Vagina (tissue), 2 donors: ENCODE results near the gene TLE2. TPM values are rescaled to one million over a fixed set of nuclear protein-coding genes. Genes with fewer than 3 reads are reported as not detected.
"Not testable (repeated sequence)": the region's sequence is repeated elsewhere in the genome, so short reads cannot be mapped to it uniquely, and the experiment has no call there.

Source experiments
- DNase-seq, 2 donors: peaks; one replicate each; pipeline ENCODE4 v3.0.0-alpha.2; 2017; ENCODE audit errors: extremely low spot score in 2 of 2
- H3K27ac ChIP-seq: fragments of 200-600 bp; sonication (generic); one replicate; pipeline ENCODE4 v1.5.1; 2019
- H3K27me3 ChIP-seq: fragments of 200-600 bp; sonication (generic); one replicate; pipeline ENCODE4 v1.5.1; 2019
- H3K36me3 ChIP-seq, 2 donors: fragments of 200-600 bp; sonication (generic); one replicate each; pipeline ENCODE4 v1.5.1; 2017 to 2019
- H3K4me1 ChIP-seq: fragments of 200-600 bp; sonication (generic); one replicate; pipeline ENCODE4 v1.5.1; 2019
- H3K4me3 ChIP-seq, 2 donors: fragments of 200-600 bp; sonication (generic); 1 replicate in 1 of 2; 2 replicates in 1 of 2; pipeline ENCODE4 v1.5.1; 2016 to 2019
- H3K9me3 ChIP-seq: fragments of 200-600 bp; sonication (generic); one replicate; pipeline ENCODE4 v1.5.1; 2019
- CTCF ChIP-seq, 3 experiments: fragments of 450-650 bp in 2 of 3; fragments of 200-600 bp in 1 of 3; sonication (generic) in 1 of 3; IDR thresholded peaks; one replicate each; pipeline ENCODE4 v1.5.1; 2017 to 2019; ENCODE audit warnings: antibody characterized with exemption in 3 of 3, mild to moderate bottlenecking in 2 of 3, moderate library complexity in 2 of 3
- POLR2A ChIP-seq, 2 donors: fragments of 450-650 bp; IDR thresholded peaks; one replicate each; pipeline ENCODE4 v1.6.1; 2017; ENCODE audit warnings: antibody characterized with exemption in 2 of 2, mild to moderate bottlenecking in 2 of 2, moderate library complexity in 2 of 2
- POLR2AphosphoS5 ChIP-seq, 2 donors: sonication (generic); formaldehyde crosslinking; IDR thresholded peaks; one replicate each; pipeline ENCODE4 v1.9.0; 2017; ENCODE audit warnings: antibody characterized with exemption in 2 of 2, mild to moderate bottlenecking in 2 of 2, low read depth in 1 of 2; ENCODE audit not compliant: insufficient read depth in 1 of 2
- intact Hi-C: fragments of 100-400 bp; cut with DNase I; formaldehyde crosslinking; loops from one replicate; pipeline ENCODE4 v1.15.1; 2023
- total RNA-seq: library from RNA; depleted of rRNA; stranded (reverse); fragments of >200 nt; gene quantifications from one replicate; pipeline ENCODE4 v1.2.3, GENCODE V29; 2016

Gene TLE2
- total RNA-seq, 1 donor from 2014 or later = 28.2 TPM

GRCh38 chr19:3036977-3037544 lies 8.0 kb upstream of the TLE2 start:
- peak in 1 of 3 experiments; percentile 12 for TF ChIP-seq CTCF (IDR thresholded peaks at IDR 0.05)
- H3K27me3 ChIP-seq, H3K36me3 ChIP-seq, H3K9me3 ChIP-seq, intact Hi-C loops, DNase-seq: not testable (repeated sequence)
- H3K4me3 ChIP-seq = peak overlapping the region; percentile 56 to 73
- H3K27ac ChIP-seq = peak overlapping the region; percentile 94
- H3K4me1 ChIP-seq = peaks cover 30% of the 10 kb centered on the region

GRCh38 chr19:3036119-3036976 lies 7.3 kb upstream of the TLE2 start:
- peak in 1 of 2 donors; percentile 95 for DNase-seq
- Histone ChIP-seq H3K4me3 (peak overlapping the region; percentile 56 to 73), H3K4me1 (peaks cover 24% of the 10 kb centered on the region), H3K27ac (peak overlapping the region; percentile 94), H3K27me3 (no peaks in the 10 kb centered on the region), H3K36me3 (no peaks in the 10 kb centered on the region), H3K9me3 (no peaks in the 10 kb centered on the region)
- TF ChIP-seq CTCF (IDR thresholded peaks at IDR 0.05) (peak in 1 of 3 experiments; percentile 18), POLR2A (IDR thresholded peaks at IDR 0.05) (no peak), POLR2AphosphoS5 (IDR thresholded peaks at IDR 0.05; ENCODE audit: insufficient read depth in 1 of 2, low read depth in 1 of 2) (peak; percentile 34 to 76)
- intact Hi-C loops = no loop called here

GRCh38 chr19:3035542-3036118 lies 6.5 kb upstream of the TLE2 start:
- peak in 1 of 2 donors; percentile 50 for TF ChIP-seq POLR2A (IDR thresholded peaks at IDR 0.05)
- TF ChIP-seq POLR2AphosphoS5 (IDR thresholded peaks at IDR 0.05; ENCODE audit: insufficient read depth in 1 of 2, low read depth in 1 of 2) = peak; percentile 82 to 89
- no peak for TF ChIP-seq CTCF (IDR thresholded peaks at IDR 0.05)
- Histone ChIP-seq H3K4me1 (peaks cover 24% of the 10 kb centered on the region), H3K4me3 (peak overlapping the region; percentile 56 to 73), H3K9me3 (no peaks in the 10 kb centered on the region), H3K27me3 (no peaks in the 10 kb centered on the region), H3K36me3 (no peaks in the 10 kb centered on the region), H3K27ac (peak overlapping the region; percentile 94)
- DNase-seq = peak in 1 of 2 donors; percentile 99
- intact Hi-C loops = no loop called here

- DNase-seq = no peak
- TF ChIP-seq POLR2AphosphoS5 (IDR thresholded peaks at IDR 0.05; ENCODE audit: insufficient read depth in 1 of 2, low read depth in 1 of 2) = no peak
- TF ChIP-seq CTCF (IDR thresholded peaks at IDR 0.05) = no peak
- TF ChIP-seq POLR2A (IDR thresholded peaks at IDR 0.05) = no peak
- Histone ChIP-seq H3K36me3 (no peaks in the 10 kb centered on the region), H3K27ac (peak overlapping the region; percentile 94), H3K4me1 (peaks cover 25% of the 10 kb centered on the region), H3K27me3 (no peaks in the 10 kb centered on the region), H3K4me3 (peak overlapping the region; percentile 56 to 73), H3K9me3 (no peaks in the 10 kb centered on the region)
- intact Hi-C loops = no loop called here
Observed at GRCh38 chr19:3034656-3035541, 5.8 kb upstream of the TLE2 start.
